ENCODE measurements around the gene POU3F3. TPM values are rescaled to one million over a fixed set of nuclear protein-coding genes. Genes with fewer than 3 reads are reported as not detected.

Gene POU3F3
- total RNA-seq, 1 experiment from 2014 or later: not detected

DNA sequence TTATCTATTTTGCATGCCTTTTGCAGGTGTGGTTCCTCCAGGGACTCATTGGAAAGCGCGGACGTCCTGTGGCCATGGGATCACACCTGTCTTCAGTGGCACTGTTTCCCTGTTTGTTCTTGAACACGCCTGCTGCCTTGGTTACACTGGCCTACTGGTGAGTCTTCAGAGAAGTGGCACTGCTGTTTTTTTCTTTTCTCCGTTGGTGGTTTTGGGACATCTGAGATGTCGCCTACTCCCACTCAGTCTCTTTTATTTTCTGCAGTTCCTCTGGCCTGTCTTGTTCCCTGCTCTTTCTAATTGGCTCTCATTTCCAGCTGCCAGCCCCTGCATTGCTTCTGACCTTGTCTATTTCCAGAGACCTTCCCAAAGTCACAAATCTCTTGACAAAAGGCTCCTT is 35.7 kb upstream of the POU3F3 start:
- Mint-ChIP-seq H3K27me3 (ENCODE audit: unreplicated experiment) (no peaks in the 10 kb centered on the region), H3K4me3 (ENCODE audit: low read depth, unreplicated experiment) (no peak overlapping the region), H3K27ac (ENCODE audit: unreplicated experiment) (no peak overlapping the region), H3K4me1 (ENCODE audit: low read depth, unreplicated experiment) (no peaks in the 10 kb centered on the region), H3K36me3 (ENCODE audit: insufficient read depth, unreplicated experiment) (no peaks in the 10 kb centered on the region), H3K9me3 (ENCODE audit: low read depth, unreplicated experiment) (no peaks in the 10 kb centered on the region)
- TF ChIP-seq, protein P1, sequence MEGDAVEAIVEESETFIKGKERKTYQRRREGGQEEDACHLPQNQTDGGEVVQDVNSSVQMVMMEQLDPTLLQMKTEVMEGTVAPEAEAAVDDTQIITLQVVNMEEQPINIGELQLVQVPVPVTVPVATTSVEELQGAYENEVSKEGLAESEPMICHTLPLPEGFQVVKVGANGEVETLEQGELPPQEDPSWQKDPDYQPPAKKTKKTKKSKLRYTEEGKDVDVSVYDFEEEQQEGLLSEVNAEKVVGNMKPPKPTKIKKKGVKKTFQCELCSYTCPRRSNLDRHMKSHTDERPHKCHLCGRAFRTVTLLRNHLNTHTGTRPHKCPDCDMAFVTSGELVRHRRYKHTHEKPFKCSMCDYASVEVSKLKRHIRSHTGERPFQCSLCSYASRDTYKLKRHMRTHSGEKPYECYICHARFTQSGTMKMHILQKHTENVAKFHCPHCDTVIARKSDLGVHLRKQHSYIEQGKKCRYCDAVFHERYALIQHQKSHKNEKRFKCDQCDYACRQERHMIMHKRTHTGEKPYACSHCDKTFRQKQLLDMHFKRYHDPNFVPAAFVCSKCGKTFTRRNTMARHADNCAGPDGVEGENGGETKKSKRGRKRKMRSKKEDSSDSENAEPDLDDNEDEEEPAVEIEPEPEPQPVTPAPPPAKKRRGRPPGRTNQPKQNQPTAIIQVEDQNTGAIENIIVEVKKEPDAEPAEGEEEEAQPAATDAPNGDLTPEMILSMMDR (IDR thresholded peaks at IDR 0.05; ENCODE audit: unreplicated experiment): no peak
- intact Hi-C loops (cut with micrococcal nuclease; ENCODE audit: unreplicated experiment): no loop called here
- BruUV-seq (replicated peaks): no TSS peak
- CTCF ChIA-PET: interaction anchor here (1.0 kb wide), 1 partner anchor 14 kb away, joined by 3 read pairs; no protein-coding TSS in a partner anchor
- DNase-seq: no peak

DNA sequence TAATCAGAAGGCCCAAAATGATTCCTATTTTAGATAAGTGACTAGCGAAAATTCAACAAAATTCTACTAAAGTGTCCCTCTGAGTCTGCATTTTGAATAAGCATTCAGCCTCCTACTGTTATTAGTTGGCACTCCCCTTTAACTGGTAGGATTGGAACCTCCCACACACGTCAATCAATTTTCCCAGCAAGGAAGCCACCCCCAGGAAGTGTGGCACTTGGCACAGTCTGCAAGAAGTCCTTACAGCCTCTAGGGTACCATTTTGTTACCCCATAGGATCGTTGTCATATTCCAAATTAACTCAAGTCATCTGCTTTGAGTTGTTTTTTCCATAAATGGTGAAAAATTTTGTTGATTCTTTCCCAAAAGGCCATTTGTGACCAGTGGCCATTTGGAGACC is 33.8 kb upstream of the POU3F3 start:
- Mint-ChIP-seq H3K36me3 (ENCODE audit: insufficient read depth, unreplicated experiment) (no peaks in the 10 kb centered on the region), H3K9me3 (ENCODE audit: low read depth, unreplicated experiment) (no peaks in the 10 kb centered on the region), H3K4me3 (ENCODE audit: low read depth, unreplicated experiment) (no peak overlapping the region), H3K27me3 (ENCODE audit: unreplicated experiment) (no peaks in the 10 kb centered on the region), H3K4me1 (ENCODE audit: low read depth, unreplicated experiment) (no peaks in the 10 kb centered on the region), H3K27ac (ENCODE audit: unreplicated experiment) (no peak overlapping the region)
- TF ChIP-seq, protein P1 (IDR thresholded peaks at IDR 0.05; ENCODE audit: unreplicated experiment): no peak
- DNase-seq: no peak
- intact Hi-C loops (cut with micrococcal nuclease; ENCODE audit: unreplicated experiment): no loop called here
- BruUV-seq (replicated peaks): no TSS peak
- CTCF ChIA-PET: no interaction called here

- no peaks in the 10 kb centered on the region for H3K9me3 Mint-ChIP-seq (ENCODE audit: low read depth, unreplicated experiment)
- H3K36me3 Mint-ChIP-seq (ENCODE audit: insufficient read depth, unreplicated experiment): no peaks in the 10 kb centered on the region
- no peak for DNase-seq
- no peak overlapping the region for H3K27ac Mint-ChIP-seq (ENCODE audit: unreplicated experiment)
- TF ChIP-seq, protein P1 (IDR thresholded peaks at IDR 0.05; ENCODE audit: unreplicated experiment): no peak
- intact Hi-C loops (cut with micrococcal nuclease; ENCODE audit: unreplicated experiment): no loop called here
- CTCF ChIA-PET: no interaction called here
- H3K4me1 Mint-ChIP-seq (ENCODE audit: low read depth, unreplicated experiment): no peaks in the 10 kb centered on the region
- H3K27me3 Mint-ChIP-seq (ENCODE audit: unreplicated experiment): peaks cover 18% of the 10 kb centered on the region
- no peak overlapping the region for H3K4me3 Mint-ChIP-seq (ENCODE audit: low read depth, unreplicated experiment)
- no TSS peak for BruUV-seq (replicated peaks)
These were observed 28.6 kb upstream of the POU3F3 start for GRCh38 chr2:104825124-104825865.

DNA sequence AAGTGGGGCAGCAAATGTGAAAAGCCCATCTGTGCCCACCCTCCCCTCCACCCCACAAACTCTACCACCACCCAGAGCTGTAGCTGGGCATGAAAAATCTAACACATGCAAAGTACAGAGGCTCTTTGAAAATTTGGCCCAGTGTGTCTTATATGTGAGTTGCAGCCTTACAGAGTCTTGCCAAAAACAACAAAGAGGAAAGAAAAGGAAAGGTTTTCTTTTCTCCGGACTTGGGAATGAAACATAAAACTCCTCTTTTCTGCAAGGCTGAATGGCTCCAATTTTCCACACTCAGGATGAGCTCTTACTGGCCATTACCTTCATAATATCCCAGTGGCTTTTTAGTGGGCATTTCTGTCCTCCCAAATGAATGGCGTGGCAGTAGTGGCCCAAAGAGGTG is 27.9 kb upstream of the POU3F3 start:
- intact Hi-C loops (cut with micrococcal nuclease; ENCODE audit: unreplicated experiment): no loop called here
- H3K27ac Mint-ChIP-seq (ENCODE audit: unreplicated experiment): no peak overlapping the region
- no peaks in the 10 kb centered on the region for H3K4me1 Mint-ChIP-seq (ENCODE audit: low read depth, unreplicated experiment)

More for the DNA sequence above, 27.9 kb upstream of the POU3F3 start:
- BruUV-seq (replicated peaks): no TSS peak
- no peak for DNase-seq
- TF ChIP-seq, protein P1 (IDR thresholded peaks at IDR 0.05; ENCODE audit: unreplicated experiment): no peak
- CTCF ChIA-PET: no interaction called here
- Mint-ChIP-seq H3K4me3 (ENCODE audit: low read depth, unreplicated experiment) (no peak overlapping the region), H3K27me3 (ENCODE audit: unreplicated experiment) (peaks cover 18% of the 10 kb centered on the region), H3K36me3 (ENCODE audit: insufficient read depth, unreplicated experiment) (no peaks in the 10 kb centered on the region), H3K9me3 (ENCODE audit: low read depth, unreplicated experiment) (no peaks in the 10 kb centered on the region)

All from Calu3 (cell line).